HG03439 (cell line): ENCODE results near the gene HHIP.
"Not testable (repeated sequence)": the region's sequence is repeated elsewhere in the genome, so short reads cannot be mapped to it uniquely, and the experiment has no call there.

ENCODE experiments used
- ATAC-seq: cut with Tn5 transposase; IDR thresholded peaks from one replicate; pipeline ENCODE4 v1.9.1; 2021; ENCODE audit warnings: mild to moderate bottlenecking, moderate library complexity; ENCODE audit not compliant: unreplicated experiment

Gene HHIP

DNA sequence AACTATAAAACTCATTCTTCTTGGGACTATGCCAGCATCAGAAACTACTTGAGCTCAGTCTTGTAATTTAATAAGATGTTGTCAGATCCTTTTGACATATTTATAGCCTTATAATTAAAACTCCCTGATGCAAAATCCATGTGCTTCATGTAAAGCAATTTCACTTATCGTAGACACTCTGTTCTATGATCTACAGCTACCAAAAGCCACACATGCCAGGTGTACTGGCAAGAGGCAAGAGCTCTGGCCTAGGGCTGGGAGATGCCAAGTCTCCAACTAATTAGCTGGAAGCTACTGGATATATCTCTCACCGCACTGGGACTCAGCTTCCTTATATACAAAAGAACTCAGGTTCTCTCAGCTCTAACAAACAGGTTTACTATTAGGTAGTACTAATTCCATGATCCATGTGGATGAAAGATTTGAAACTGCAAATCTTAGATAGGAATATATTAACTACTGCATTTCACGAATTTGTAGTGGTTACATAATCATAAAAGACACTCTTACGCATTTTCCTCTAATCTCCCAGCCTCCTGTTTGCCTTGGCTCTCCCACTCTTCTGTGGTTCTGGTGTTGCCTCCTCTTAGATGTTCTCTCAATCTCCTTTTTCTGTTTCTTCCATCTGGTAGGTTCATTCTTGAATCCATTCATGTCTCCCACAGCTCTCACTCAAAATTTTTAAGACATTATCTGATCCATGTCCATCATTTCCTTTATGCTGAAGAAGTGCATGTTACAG lies 103.0 kb downstream of the HHIP start:
- ATAC-seq = no peak

DNA sequence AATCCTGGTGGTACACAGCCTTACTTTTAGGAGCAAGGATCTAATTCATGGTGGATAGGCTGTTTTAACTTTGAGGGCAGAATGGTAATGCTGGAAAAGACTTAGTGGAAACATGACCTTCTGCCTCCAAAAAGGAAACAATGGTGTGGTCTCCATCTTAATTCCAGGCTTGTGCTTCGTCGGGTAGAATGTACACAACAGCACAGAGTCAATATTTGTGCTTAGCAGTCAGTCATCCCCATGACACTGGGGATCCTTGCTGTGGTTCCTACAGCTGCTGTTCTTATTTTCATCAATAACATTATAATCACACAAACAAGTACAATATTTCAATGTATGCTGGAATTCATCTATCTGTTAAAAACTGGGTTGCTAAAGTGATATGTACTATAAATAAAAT lies 104.4 kb downstream of the HHIP start:
- ATAC-seq = no peak

DNA sequence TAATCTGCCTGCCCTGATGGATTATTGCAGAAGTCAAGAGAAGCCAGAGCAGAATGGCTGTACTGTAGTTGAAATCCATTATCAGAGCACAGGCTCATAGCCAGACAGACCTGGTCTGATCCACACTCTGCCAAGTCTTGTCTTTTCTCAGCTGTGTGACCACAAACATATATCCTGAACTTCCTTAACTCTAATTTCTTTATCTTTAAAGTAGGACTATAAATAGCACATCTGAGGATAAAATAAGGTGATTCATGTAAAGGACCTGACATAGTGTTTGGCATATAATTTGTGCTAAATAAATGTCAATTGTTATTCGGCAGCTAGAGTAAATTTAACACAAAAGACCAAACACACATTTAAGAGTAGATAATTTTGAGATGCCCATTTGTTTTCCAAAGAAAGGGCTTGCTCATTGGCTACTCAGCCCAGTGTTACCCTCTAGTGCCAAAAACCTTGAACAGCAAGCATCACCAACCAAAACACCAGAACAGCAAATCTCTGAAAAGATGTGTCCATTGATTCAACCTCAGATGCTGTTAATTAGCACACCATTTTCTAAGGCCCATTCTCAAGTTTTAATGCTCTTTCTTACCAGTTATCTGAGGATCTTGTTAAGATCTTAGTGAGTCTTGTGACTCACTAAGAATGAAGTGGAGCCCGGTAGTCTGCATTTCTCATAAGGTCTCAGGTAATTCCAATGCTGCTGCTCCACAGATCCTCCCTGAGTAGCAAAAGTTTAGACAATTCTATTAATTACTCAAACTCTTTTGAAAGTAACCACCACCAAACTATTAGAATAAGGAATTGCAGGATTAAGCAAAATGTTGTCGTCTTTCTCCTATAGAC lies 108.8 kb downstream of the HHIP start:
- no peak for ATAC-seq

DNA sequence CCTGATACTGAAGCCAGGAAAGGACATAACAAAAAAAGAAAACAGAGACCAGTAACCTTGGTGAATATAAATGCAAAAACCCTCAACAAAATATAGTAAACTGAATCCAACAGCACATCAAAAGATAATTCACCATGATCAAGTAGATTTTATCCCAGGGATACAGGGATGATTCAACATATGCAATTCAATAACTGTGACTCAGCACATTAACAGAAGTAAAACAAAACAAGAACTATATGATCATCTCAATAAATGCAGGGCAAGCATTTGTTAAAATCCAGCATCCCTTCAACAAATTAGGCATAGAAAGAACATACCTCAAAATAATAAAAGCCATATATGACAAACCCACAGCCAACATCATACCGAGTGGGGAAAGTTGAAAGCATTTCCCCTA lies 112.0 kb downstream of the HHIP start:
- ATAC-seq = no peak

DNA sequence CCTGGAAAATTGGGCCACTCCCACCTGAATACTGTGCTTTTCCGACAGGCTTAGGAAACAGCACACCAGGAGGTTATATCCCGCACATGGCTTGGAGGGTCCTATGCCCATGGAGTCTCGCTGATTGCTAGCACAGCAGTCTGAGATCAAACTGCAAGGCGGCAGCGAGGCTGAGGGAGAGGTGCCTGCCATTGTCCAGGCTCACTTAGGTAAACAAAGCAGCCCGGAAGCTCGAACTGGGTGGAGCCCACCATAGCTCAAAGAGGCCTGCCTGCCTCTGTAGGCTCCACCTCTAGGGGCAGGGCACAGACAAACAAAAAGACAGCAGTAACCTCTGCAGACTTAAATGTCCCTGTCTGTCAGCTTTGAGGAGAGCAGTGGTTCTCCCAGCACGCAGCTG lies 122.9 kb downstream of the HHIP start:
- not testable (repeated sequence) for ATAC-seq

DNA sequence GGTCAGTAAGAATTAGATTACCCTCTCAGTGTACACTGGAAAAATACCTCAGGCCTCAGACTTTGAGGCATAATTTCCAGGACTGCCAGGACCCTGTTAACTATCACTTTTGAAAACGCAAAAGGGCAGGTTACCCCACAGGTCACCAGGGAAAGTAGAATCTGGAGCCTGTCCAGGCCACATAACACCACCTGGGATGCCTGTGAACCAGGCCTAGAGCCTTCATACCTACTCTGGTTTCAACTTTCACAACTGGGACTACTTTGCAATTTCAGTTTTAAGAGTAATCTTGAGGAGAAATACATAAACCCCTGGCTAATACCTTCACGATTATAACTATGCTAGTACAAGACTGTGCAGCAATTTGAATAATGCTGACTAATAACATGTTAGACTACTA lies 132.4 kb downstream of the HHIP start:
- ATAC-seq = no peak

DNA sequence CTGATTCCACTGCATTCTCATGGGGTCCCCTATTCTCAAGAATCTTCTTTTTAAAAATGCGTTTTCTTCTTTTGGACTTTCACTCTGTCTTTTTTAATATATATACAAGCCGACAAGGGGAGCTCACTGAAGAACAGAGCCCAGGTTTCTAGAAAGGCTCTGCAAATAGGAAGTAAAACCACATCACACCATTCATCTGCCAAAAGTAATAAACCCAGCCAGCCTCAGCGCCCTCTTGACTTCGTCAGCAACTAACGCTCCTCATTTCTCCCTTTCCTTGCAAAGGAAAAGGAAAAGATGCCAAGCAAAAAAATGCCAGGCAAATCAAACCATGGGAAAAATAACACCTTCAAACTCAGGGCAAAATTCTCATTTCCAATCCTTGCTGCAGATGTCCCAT lies 136.4 kb downstream of the HHIP start:
- ATAC-seq = no peak

DNA sequence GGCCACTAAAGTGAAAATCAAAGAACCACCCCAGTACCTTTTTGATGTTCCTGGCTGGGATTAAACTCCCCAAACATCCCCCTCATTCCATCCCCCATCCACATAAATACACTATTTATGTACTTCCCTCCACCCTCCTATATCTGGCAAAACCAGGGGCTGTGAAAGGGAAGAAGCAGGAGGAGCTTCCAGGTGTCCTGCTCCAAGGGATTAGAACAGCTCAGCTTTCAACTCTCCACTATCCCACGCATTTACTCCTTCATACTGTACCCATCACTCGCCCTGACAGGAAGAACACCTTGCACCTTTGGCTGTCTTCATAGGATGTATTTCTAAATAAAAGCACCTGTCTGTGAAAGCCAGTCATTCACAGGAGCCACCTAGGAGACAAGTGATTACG lies 140.0 kb downstream of the HHIP start:
- ATAC-seq = no peak

DNA sequence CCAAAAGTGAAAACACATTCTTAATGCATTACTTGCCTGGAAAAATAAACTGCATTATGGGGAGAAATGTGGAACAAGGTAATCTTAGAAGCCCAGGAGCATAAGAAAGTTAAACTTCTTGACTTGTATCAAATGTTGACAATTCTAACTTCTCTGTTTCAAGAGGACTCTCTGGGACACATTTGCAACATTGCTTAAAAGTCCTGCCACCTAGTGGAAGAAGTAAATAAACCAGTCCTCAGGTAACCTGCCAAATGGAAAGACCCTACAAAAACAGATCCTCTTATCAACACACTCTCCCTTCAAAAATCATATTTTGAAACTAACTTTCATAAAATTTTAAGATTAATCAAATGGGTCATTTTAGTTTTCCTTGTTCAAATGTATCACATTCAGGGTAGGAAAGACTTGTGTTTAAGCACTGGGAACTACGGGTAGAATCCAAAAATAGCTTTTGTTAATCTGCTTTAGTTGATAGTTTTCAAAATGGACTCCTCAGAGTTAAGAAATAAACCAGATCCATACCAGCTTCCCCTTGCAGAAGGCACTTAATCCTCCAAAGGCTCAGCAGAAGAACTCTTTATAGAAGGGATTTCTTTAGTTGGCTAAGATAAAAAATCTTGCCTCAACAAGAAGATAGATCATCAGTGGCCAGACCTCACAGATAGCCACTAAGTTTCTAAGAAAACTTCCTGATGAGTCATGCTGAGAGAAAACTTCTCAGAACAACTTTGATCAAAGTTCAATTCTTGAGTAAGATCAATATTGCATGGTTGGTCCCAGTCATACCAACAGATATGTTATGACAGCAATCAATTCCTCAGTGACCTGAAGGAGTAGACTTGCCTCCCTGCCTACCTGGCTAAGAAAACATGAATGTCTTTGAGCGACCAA lies 141.7 kb downstream of the HHIP start:
- no peak for ATAC-seq

DNA sequence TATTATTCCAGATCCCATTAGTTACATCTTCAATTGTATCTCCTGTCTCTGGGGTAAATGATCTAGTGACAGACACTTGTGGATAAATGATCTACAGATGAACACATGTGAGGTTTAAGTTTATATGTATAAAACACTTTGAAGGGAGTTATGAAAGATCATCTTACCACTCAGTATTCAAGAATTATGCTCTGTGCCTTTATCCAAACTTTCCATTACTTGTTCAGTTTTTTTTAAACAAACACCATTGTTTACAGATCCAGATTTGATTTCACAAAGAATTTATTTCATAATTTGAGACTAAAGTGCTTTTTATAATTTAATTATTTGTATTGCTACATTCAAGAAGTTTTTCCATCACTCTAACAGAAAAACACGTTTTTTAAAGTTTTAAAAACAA lies 142.5 kb downstream of the HHIP start:
- ATAC-seq = no peak

DNA sequence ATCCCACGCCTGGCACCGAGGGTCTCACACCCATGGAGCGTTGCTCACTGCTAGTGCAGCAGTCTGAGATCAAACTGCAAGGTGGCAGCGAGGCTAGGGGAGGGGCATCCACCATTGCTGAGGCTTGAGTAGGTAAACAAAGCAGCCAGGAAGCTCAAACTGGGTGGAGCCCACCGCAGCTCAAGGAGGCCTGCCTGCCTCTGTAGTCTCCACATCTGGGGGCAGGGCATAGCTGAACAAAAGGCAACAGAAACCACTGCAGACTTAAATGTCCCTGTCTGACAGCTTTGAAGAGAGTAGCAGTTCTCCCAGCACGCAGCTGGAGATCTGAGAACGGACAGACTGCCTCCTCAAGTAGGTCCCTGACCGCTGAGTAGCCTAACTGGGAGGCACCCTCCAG lies 146.0 kb downstream of the HHIP start:
- not testable (repeated sequence) for ATAC-seq
